Measurements from ENCODE around the gene PRTFDC1. TPM values are rescaled to one million over a fixed set of nuclear protein-coding genes. Genes with fewer than 3 reads are reported as not detected.

The PRTFDC1 gene
- total and polyA plus RNA-seq, 11 donors: 1.9 to 13.1 (median 4.6) TPM

DNA sequence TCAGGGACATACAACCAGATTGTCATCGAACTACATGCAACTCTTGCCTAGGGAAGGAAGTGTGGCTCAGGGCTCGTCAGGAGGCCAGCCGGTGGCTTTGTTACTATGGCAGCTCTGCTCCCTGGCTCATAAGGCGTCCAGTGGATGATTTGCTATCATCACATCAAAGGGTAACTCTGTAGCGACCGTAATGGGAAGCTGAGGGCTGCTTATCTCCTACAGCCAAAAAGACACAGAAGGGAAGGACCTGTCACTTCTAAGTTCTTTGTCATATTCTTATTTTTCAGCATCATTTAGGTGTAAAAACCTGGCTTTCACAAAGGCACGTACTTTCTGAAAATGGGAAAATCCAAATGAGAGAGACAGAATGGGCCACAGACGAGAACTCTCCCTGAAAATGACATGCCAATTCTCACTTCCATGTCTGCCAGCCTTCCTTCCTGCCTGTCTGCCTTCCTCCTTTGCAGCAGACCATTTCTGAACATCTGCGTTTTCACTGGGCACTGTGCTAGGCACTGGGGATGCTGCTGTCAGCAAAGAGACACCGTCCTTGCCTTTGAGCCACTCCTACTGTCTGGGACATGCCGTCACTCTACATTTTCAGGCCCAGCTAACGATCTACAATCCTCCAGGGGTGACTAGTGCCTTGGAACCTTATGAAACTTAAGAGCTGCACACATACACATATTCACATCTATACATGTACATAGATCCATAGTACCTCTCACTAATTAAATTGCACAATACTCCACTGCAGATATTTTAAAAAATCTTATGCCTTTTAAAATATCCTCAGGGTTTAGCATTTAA lies 36.6 kb upstream of the PRTFDC1 start:
- no peak overlapping the region for H3K4me3 ChIP-seq
- peak overlapping the region in 1 of 12 donors; percentile 17 for H3K27ac ChIP-seq
- peak in 1 of 5 donors; percentile 28 for DNase-seq
- peak in 3 of 4 donors; percentile 57 to 71 (median 67) for ATAC-seq
- WGBS, 4 donors: 54 to 61% (median 59%) methylated on average over 12 of the region's 12 CpGs
- no peaks in the 10 kb centered on the region for H3K9me3 ChIP-seq
- H3K4me1 ChIP-seq: peaks cover 0 to 21% (median 3%) of the 10 kb centered on the region in 12 donors
- intact Hi-C loops (cut with DNase I): loop anchor here in 4 of 10 donors (5.0 to 10.0 kb wide), 3 partner anchors 264 to 347 kb away; partner anchors contain the start of gene ARHGAP21 (in 2 of the 4)
- H3K36me3 ChIP-seq: no peaks in the 10 kb centered on the region
- H3K27me3 ChIP-seq: no peaks in the 10 kb centered on the region
- TF ChIP-seq, protein P1, sequence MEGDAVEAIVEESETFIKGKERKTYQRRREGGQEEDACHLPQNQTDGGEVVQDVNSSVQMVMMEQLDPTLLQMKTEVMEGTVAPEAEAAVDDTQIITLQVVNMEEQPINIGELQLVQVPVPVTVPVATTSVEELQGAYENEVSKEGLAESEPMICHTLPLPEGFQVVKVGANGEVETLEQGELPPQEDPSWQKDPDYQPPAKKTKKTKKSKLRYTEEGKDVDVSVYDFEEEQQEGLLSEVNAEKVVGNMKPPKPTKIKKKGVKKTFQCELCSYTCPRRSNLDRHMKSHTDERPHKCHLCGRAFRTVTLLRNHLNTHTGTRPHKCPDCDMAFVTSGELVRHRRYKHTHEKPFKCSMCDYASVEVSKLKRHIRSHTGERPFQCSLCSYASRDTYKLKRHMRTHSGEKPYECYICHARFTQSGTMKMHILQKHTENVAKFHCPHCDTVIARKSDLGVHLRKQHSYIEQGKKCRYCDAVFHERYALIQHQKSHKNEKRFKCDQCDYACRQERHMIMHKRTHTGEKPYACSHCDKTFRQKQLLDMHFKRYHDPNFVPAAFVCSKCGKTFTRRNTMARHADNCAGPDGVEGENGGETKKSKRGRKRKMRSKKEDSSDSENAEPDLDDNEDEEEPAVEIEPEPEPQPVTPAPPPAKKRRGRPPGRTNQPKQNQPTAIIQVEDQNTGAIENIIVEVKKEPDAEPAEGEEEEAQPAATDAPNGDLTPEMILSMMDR (IDR thresholded peaks at IDR 0.05): no peak
- TF ChIP-seq POLR2A (IDR thresholded peaks at IDR 0.05): no peak

DNA sequence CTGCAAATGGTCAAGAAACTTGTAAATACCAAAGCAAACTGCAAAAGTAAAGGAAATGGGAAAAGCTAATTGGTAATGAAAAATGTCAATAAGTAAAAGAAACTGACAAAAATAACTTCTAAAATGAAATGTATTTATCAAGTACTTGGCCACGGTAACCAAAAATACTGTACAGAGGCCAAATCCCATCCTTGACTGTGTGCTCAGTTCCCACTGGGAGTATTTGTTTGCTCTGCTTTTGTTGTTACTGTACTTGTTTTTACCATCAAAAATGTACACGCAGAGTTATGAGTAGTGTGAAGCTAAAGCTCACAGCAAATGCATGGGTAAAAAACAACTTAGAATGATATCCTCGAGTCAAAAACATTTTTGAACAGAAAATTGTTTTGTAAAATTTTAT lies 32.5 kb upstream of the PRTFDC1 start:
- intact Hi-C loops (cut with DNase I): loop anchor here in 6 of 10 donors (5.0 to 10.0 kb wide), 4 partner anchors 260 to 343 kb away; partner anchors contain the start of gene ARHGAP21 (in 3 of the 6)
- TF ChIP-seq POLR2A (IDR thresholded peaks at IDR 0.05): no peak
- TF ChIP-seq, protein P1 (IDR thresholded peaks at IDR 0.05): no peak
- 41 to 44% (median 42%) methylated on average over 3 of the region's 3 CpGs for WGBS, 4 donors

DNA sequence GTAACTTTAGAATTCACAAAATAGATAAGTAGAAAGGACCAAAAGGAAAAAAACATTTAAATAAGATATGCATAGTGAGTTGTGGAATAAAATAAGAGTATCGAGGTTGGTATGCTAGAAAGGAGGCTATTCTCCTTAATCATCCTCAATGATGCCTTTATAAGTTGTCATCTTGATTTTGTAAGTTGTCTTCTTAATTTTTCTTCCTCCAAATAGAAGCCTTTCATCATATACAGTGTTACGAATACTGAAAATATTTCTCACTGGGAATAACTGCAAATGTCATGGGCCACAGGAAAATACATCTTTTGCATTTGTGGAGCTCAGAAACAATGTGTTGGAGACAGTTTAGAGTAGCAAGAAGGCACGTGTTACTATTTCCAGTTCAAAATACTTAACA lies 31.5 kb upstream of the PRTFDC1 start:
- TF ChIP-seq POLR2A (IDR thresholded peaks at IDR 0.05): no peak
- TF ChIP-seq, protein P1 (IDR thresholded peaks at IDR 0.05): no peak
- peaks cover 0 to 26% (median 6%) of the 10 kb centered on the region in 12 donors for H3K4me1 ChIP-seq
- no peak overlapping the region for H3K27ac ChIP-seq
- H3K36me3 ChIP-seq: no peaks in the 10 kb centered on the region
- intact Hi-C loops (cut with DNase I): loop anchor here in 5 of 10 donors (5.0 to 10.0 kb wide), 4 partner anchors 259 to 342 kb away; partner anchors contain the start of gene ARHGAP21 (in 3 of the 5)
- WGBS, 4 donors: 61 to 66% (median 64%) methylated on average over 3 of the region's 3 CpGs
- peaks cover 0 to 7% (median 0%) of the 10 kb centered on the region in 12 donors for H3K9me3 ChIP-seq
- no peaks in the 10 kb centered on the region for H3K27me3 ChIP-seq
- ATAC-seq (no peak), DNase-seq (no peak)
- H3K4me3 ChIP-seq: no peak overlapping the region

More for the DNA sequence above, 32.5 kb upstream of the PRTFDC1 start:
- Histone ChIP-seq H3K4me3 (no peak overlapping the region), H3K27me3 (no peaks in the 10 kb centered on the region), H3K9me3 (peaks cover 0 to 7% (median 0%) of the 10 kb centered on the region in 12 donors), H3K4me1 (peaks cover 0 to 34% (median 8%) of the 10 kb centered on the region in 12 donors), H3K27ac (peak overlapping the region in 1 of 12 donors; percentile 20), H3K36me3 (no peaks in the 10 kb centered on the region)
- DNase-seq (no peak), ATAC-seq (no peak)

DNA sequence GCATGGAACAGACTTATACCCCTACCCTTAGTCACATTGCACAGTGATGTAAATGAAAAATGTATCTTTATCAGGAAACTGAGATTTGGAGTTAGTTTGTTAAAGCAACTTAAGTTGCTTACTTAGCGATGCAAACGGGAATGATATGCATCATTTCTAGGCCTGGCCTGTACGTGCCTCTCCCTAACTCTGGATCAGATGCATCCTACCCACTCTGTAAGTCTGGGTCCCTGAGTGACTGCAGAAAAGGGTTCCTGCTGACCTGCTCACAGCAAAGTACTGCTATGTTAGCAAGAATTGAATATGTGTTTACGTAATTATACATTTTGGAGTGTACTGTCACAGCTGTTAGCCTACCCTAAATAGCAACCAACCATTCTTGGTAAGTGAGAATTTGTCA lies 30.7 kb upstream of the PRTFDC1 start:
- DNase-seq (no peak), ATAC-seq (no peak)
- no peak for TF ChIP-seq POLR2A (IDR thresholded peaks at IDR 0.05)
- TF ChIP-seq, protein P1 (IDR thresholded peaks at IDR 0.05): no peak
- H3K27me3 ChIP-seq: no peaks in the 10 kb centered on the region
- intact Hi-C loops (cut with DNase I): loop anchor here in 5 of 10 donors (5.0 to 10.0 kb wide), 4 partner anchors 258 to 341 kb away; partner anchors contain the start of gene ARHGAP21 (in 3 of the 5)
- no peak overlapping the region for H3K27ac ChIP-seq
- peaks cover 0 to 22% (median 5%) of the 10 kb centered on the region in 12 donors for H3K4me1 ChIP-seq
- peaks cover 0 to 7% (median 0%) of the 10 kb centered on the region in 12 donors for H3K9me3 ChIP-seq
- H3K4me3 ChIP-seq: no peak overlapping the region
- WGBS, 4 donors: 90 to 99% (median 97%) methylated on average over 4 of the region's 4 CpGs
- no peaks in the 10 kb centered on the region for H3K36me3 ChIP-seq

Measured in heart left ventricle (tissue), 16 donors.